ENCODE measurements around the gene KDM6B. TPM values are rescaled to one million over a fixed set of nuclear protein-coding genes. Genes with fewer than 3 reads are reported as not detected.

Gene KDM6B
- total and polyA plus RNA-seq, 9 of the 15 experiments (the other 6 are each of a cell fraction or from before 2014, with no cell fraction given): 0.01 to 22.9 (median 2.2) TPM

GRCh38 chr17:7814969-7815368 is 19.0 kb upstream of the KDM6B start:
- BruUV-seq (replicated peaks): no TSS peak
- POLR2A ChIA-PET: no interaction called here
- Histone ChIP-seq H3K36me3 (ENCODE audit: control insufficient read depth, insufficient read depth, low read length) (no peaks in the 10 kb centered on the region), H3K27ac (ENCODE audit: extremely low read depth, low read depth, low read length) (no peak overlapping the region), H3K27me3 (ENCODE audit: control insufficient read depth in 2 of 2, insufficient read depth in 2 of 2, low read length in 2 of 2) (peaks cover 15 to 44% of the 10 kb centered on the region in 2 experiments), H3K9me1 (ENCODE audit: control insufficient read depth, insufficient read depth, low read length) (no peaks in the 10 kb centered on the region), H4K20me1 (replicated peaks; ENCODE audit: control insufficient read depth, insufficient read depth, low read length) (no peaks in the 10 kb centered on the region; the same call in 1 of the 2 replicates), H3K79me2 (ENCODE audit: control insufficient read depth, insufficient read depth, low read length) (no peaks in the 10 kb centered on the region), H3K4me3 (no peak overlapping the region), H3K4me1 (replicated peaks in 1 of 2; ENCODE audit: control insufficient read depth in 2 of 2, insufficient read depth in 2 of 2, low read length in 2 of 2) (no peaks in the 10 kb centered on the region; a peak in 1 of 5 replicates), H2AFZ (ENCODE audit: low read depth, low read length) (no peak overlapping the region), H3K9me3 (replicated peaks; ENCODE audit: control insufficient read depth, insufficient read depth, low read depth, low read length) (no peaks in the 10 kb centered on the region), H3K9ac (ENCODE audit: insufficient read depth in 1 of 2, low read depth in 2 of 2, low read length in 2 of 2) (no peak overlapping the region), H3K4me2 (ENCODE audit: insufficient read depth, low read length) (no peak overlapping the region)
- DNase-seq (ENCODE audit: extremely low read depth in 1 of 4, low spot score in 3 of 4) (no peak), FAIRE-seq (no peak), ATAC-seq (no peak)
- intact Hi-C loops (cut with micrococcal nuclease): no loop called here
- TF ChIP-seq BACH1 (tag; IDR thresholded peaks at IDR 0.05): no peak
- TF ChIP-seq DDX20 (tag; IDR thresholded peaks at IDR 0.05; ENCODE audit: low read depth): no peak
- TF ChIP-seq, protein P1, sequence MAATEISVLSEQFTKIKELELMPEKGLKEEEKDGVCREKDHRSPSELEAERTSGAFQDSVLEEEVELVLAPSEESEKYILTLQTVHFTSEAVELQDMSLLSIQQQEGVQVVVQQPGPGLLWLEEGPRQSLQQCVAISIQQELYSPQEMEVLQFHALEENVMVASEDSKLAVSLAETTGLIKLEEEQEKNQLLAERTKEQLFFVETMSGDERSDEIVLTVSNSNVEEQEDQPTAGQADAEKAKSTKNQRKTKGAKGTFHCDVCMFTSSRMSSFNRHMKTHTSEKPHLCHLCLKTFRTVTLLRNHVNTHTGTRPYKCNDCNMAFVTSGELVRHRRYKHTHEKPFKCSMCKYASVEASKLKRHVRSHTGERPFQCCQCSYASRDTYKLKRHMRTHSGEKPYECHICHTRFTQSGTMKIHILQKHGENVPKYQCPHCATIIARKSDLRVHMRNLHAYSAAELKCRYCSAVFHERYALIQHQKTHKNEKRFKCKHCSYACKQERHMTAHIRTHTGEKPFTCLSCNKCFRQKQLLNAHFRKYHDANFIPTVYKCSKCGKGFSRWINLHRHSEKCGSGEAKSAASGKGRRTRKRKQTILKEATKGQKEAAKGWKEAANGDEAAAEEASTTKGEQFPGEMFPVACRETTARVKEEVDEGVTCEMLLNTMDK (IDR thresholded peaks at IDR 0.05; ENCODE audit: borderline replicate concordance, insufficient read depth, low read depth, low read length, poor library complexity, severe bottlenecking): no peak
- no peak for TF ChIP-seq E2F4 (CRISPR knock-in tag; IDR thresholded peaks at IDR 0.05; ENCODE audit: low read depth)
- CTCF ChIA-PET (ENCODE audit: low intra/inter-chr PET ratio): no interaction called here
- in situ Hi-C loops (cut with MboI): no loop called here
- 15% methylated on average over 5 of the region's 5 CpGs for WGBS (ENCODE audit: insufficient coverage, low coverage, missing lambda C conversion rate)

Measured in K562 (cell line).